NT2/D1 (cell line): ENCODE results near the gene THPO.
"Not testable (repeated sequence)": the region's sequence is repeated elsewhere in the genome, so short reads cannot be mapped to it uniquely, and the experiment has no call there.

ENCODE experiments used
- DNase-seq: peaks from one replicate; pipeline ENCODE4 v3.0.0-alpha.2; 2011; ENCODE audit warnings: low read depth, low spot score
- H3K27me3 ChIP-seq: 2 replicates; pipeline ENCODE4 v1.6.0; 2011; ENCODE audit warnings: mild to moderate bottlenecking; ENCODE audit not compliant: insufficient read length, insufficient read depth
- H3K36me3 ChIP-seq: 2 replicates; pipeline ENCODE4 v1.6.1; 2011; ENCODE audit warnings: mild to moderate bottlenecking, low read length, mixed read lengths; ENCODE audit not compliant: insufficient read depth, insufficient read length
- H3K4me1 ChIP-seq: 2 replicates; pipeline ENCODE4 v1.5.1; 2011; ENCODE audit not compliant: insufficient read depth, insufficient read length
- H3K4me3 ChIP-seq: 2 replicates; pipeline ENCODE4 v1.5.1; 2011; ENCODE audit warnings: low read depth; ENCODE audit not compliant: insufficient read length
- H3K9ac ChIP-seq: 2 replicates; pipeline ENCODE4 v1.6.0; 2011; ENCODE audit warnings: low read depth; ENCODE audit not compliant: insufficient read length
- H3K9me3 ChIP-seq: 2 replicates; pipeline ENCODE4 v1.5.1; 2011; ENCODE audit warnings: mild to moderate bottlenecking, low read length; ENCODE audit not compliant: insufficient read depth
- SUZ12 ChIP-seq: IDR thresholded peaks from 2 replicates; pipeline ENCODE4 v1.6.1; 2011; ENCODE audit not compliant: insufficient read length, insufficient read depth; ENCODE audit errors: extremely low read depth
- YY1 ChIP-seq: IDR thresholded peaks from 2 replicates; pipeline ENCODE4 v1.6.1; 2011; ENCODE audit not compliant: insufficient read length, insufficient read depth
- ZNF274 ChIP-seq: IDR thresholded peaks from 2 replicates; pipeline ENCODE4 v1.6.1; 2011; ENCODE audit warnings: mild to moderate bottlenecking, low read depth, low read length

Gene THPO

DNA sequence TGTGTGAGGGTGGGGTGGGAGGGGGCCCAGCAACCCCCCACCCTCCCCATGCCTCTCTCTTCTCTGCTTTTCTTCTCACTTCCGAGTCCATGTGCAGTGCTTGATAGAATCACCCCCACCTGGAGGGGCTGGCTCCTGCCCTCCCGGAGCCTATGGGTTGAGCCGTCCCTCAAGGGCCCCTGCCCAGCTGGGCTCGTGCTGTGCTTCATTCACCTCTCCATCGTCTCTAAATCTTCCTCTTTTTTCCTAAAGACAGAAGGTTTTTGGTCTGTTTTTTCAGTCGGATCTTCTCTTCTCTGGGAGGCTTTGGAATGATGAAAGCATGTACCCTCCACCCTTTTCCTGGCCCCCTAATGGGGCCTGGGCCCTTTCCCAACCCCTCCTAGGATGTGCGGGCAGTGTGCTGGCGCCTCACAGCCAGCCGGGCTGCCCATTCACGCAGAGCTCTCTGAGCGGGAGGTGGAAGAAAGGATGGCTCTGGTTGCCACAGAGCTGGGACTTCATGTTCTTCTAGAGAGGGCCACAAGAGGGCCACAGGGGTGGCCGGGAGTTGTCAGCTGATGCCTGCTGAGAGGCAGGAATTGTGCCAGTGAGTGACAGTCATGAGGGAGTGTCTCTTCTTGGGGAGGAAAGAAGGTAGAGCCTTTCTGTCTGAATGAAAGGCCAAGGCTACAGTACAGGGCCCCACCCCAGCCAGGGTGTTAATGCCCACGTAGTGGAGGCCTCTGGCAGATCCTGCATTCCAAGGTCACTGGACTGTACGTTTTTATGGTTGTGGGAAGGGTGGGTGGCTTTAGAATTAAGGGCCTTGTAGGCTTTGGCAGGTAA is 32.5 kb downstream of the THPO start:
- TF ChIP-seq YY1 (no peak), ZNF274 (no peak), SUZ12 (no peak)
- H3K9ac ChIP-seq = peak overlapping the region; percentile 26
- H3K9me3 ChIP-seq = no peaks in the 10 kb centered on the region
- no peaks in the 10 kb centered on the region for H3K27me3 ChIP-seq
- H3K4me3 ChIP-seq = no peak overlapping the region
- DNase-seq = peak; percentile 66
- H3K36me3 ChIP-seq = peaks cover 69% of the 10 kb centered on the region
- H3K4me1 ChIP-seq = peaks cover 17% of the 10 kb centered on the region

DNA sequence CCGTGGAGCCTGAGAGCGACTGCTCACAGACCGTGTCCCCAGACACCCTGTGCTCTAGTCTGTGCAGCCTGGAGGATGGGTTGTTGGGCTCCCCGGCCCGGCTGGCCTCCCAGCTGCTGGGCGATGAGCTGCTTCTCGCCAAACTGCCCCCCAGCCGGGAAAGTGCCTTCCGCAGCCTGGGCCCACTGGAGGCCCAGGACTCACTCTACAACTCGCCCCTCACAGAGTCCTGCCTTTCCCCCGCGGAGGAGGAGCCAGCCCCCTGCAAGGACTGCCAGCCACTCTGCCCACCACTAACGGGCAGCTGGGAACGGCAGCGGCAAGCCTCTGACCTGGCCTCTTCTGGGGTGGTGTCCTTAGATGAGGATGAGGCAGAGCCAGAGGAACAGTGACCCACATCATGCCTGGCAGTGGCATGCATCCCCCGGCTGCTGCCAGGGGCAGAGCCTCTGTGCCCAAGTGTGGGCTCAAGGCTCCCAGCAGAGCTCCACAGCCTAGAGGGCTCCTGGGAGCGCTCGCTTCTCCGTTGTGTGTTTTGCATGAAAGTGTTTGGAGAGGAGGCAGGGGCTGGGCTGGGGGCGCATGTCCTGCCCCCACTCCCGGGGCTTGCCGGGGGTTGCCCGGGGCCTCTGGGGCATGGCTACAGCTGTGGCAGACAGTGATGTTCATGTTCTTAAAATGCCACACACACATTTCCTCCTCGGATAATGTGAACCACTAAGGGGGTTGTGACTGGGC is 33.3 kb downstream of the THPO start:
- Histone ChIP-seq H3K4me1 (peaks cover 17% of the 10 kb centered on the region), H3K36me3 (peaks cover 66% of the 10 kb centered on the region), H3K4me3 (no peak overlapping the region), H3K9me3 (no peaks in the 10 kb centered on the region), H3K9ac (peak overlapping the region; percentile 24), H3K27me3 (no peaks in the 10 kb centered on the region)
- TF ChIP-seq YY1 (no peak), SUZ12 (no peak), ZNF274 (no peak)
- no peak for DNase-seq

DNA sequence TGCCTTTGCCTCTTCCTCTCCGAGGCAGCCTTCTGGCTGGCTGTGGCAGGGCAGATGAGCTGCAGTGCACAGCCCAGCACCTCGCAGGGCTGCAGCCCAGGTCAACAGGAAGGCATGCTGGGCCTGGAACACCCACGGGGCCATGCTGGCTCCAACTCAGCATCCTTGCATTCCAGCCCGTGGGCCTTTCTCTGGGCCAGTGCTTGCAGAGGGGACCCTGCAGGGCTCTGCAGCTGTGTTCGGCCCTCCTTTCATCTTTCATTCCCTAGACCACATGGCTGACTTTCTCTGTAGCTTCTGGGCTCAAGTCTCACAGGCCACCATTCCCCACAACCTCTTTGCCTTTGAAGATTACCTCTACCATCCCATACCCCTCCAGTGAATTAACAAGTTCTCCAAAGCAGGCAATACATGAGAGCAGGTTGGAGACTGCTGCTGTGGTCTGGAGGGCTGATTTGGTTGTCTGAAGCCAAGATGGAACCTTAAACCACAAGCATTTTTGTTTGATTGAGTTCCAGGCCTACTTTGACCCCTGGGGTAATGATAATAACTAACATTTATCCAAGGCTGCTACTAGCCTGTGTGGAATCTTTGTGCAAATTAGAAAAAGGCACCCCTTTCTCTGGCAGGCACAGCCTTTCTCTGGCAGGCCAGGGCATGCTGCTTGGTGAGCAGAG is 34.7 kb downstream of the THPO start:
- H3K4me1 ChIP-seq = peaks cover 22% of the 10 kb centered on the region
- no peak for DNase-seq
- H3K9me3 ChIP-seq = no peaks in the 10 kb centered on the region
- TF ChIP-seq YY1 = no peak
- no peak for TF ChIP-seq SUZ12
- TF ChIP-seq ZNF274 = no peak
- H3K27me3 ChIP-seq = no peaks in the 10 kb centered on the region
- H3K36me3 ChIP-seq = peaks cover 62% of the 10 kb centered on the region
- no peak overlapping the region for H3K9ac ChIP-seq
- no peak overlapping the region for H3K4me3 ChIP-seq

DNA sequence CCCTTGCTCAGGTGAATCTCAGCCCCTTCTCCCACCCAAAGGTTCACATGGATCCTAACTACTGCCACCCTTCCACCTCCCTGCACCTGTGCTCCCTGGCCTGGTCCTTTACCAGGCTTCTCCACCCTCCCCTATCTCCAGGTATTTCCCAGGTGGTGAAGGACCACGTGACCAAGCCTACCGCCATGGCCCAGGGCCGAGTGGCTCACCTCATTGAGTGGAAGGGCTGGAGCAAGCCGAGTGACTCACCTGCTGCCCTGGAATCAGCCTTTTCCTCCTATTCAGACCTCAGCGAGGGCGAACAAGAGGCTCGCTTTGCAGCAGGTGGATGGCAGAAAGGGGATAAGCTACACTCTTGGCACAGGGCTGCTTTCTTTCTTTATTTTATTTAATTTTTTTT is 36.1 kb downstream of the THPO start:
- H3K9me3 ChIP-seq = no peaks in the 10 kb centered on the region
- H3K4me3 ChIP-seq = no peak overlapping the region
- TF ChIP-seq YY1 (no peak), ZNF274 (no peak), SUZ12 (no peak)
- peaks cover 69% of the 10 kb centered on the region for H3K36me3 ChIP-seq
- peaks cover 28% of the 10 kb centered on the region for H3K4me1 ChIP-seq
- no peak for DNase-seq
- H3K27me3 ChIP-seq = no peaks in the 10 kb centered on the region
- no peak overlapping the region for H3K9ac ChIP-seq

DNA sequence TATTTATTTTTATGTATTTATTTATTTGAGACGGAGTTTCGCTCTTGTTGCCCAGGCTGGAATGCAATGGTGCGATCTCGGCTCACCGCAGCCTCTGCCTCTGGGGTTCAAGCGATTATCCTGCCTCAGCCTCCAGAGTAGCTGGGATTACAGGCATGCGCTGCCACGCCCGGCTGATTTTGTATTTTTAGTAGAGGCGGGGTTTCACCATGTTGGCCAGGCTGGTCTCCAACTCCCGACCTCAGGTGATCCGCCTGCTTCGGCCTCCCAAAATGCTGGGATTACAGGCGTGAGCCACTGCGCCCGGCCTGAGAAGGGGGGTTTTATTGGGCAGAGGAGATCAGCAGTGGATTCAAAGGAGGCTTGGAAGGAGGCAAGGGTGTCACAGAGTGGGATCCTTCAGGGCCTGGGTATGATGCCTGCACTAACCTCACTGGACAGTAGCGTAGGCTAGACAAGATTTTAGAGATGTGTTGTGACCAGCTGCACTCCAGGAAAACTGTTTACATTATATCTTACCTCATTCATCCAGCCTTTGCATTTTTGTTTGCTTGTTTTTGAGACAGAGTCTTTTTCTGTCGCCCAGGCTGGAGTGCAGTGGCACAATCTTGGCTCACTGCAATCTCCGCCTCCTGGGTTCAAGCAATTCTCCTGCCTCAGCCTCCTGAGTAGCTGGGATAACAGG is 38.4 kb downstream of the THPO start:
- Histone ChIP-seq H3K36me3 (peaks cover 64% of the 10 kb centered on the region), H3K4me1 (peaks cover 21% of the 10 kb centered on the region)
- not testable (repeated sequence) for H3K27me3 ChIP-seq, H3K9me3 ChIP-seq, H3K4me3 ChIP-seq, H3K9ac ChIP-seq, DNase-seq

DNA sequence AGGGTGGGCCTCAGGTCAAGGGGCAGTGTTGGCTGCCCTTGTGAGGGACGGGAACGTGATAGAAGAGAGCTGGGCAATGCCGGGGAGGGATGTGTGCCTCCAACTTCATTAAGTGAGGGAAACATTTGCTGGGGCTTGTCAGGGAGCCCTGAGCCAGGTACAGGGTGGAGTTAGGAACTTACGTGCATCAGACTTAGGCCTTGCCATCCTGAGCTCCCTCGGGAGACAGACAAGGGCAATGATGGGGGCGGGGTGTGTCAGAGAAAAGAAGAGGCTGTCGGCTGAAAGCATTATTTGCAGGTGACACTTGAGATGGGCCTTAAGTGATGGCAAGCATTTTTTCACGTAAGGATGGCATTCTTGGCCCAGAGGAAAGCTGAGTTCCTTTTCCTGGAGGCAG is 39.0 kb downstream of the THPO start:
- H3K4me1 ChIP-seq = peaks cover 19% of the 10 kb centered on the region

DNA sequence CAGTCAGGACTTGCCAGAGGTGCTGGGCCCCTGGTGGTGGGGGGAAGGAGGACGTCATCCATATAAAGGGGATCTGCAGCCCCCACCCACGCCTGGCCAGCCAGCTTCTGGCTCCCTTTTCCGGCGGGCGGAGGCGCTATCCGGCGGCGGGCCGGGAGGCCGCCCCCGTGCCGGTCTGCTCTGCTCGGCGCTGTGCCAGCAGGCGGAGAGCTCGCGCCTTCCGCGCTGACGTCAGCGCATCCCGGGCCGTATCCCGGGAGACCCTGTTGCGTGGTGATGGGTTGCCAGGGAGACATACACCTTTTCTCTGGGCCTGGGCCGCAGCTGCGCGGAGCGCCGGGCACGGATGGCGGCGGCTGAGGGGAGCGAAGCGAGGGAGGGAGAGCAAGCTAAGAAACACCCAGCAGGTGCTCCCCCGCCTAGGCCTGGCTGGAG is 39.5 kb downstream of the THPO start:
- Histone ChIP-seq H3K4me3 (no peak overlapping the region), H3K9me3 (no peaks in the 10 kb centered on the region), H3K4me1 (peaks cover 19% of the 10 kb centered on the region), H3K27me3 (no peaks in the 10 kb centered on the region), H3K9ac (peak overlapping the region; percentile 18), H3K36me3 (peaks cover 67% of the 10 kb centered on the region)
- no peak for TF ChIP-seq ZNF274
- TF ChIP-seq SUZ12 = no peak
- no peak for TF ChIP-seq YY1
- DNase-seq = no peak

More for the DNA sequence above, 39.0 kb downstream of the THPO start:
- TF ChIP-seq SUZ12 (no peak), ZNF274 (no peak), YY1 (no peak)
- Histone ChIP-seq H3K4me3 (no peak overlapping the region), H3K27me3 (no peaks in the 10 kb centered on the region), H3K9me3 (no peaks in the 10 kb centered on the region), H3K36me3 (peaks cover 65% of the 10 kb centered on the region), H3K9ac (peak overlapping the region; percentile 18)
- DNase-seq = no peak
